ENCODE measurements around the gene DNER. TPM values are rescaled to one million over a fixed set of nuclear protein-coding genes. Genes with fewer than 3 reads are reported as not detected.

DNER gene
- total RNA-seq, 1 donor from 2014 or later: 1.3 TPM

DNA sequence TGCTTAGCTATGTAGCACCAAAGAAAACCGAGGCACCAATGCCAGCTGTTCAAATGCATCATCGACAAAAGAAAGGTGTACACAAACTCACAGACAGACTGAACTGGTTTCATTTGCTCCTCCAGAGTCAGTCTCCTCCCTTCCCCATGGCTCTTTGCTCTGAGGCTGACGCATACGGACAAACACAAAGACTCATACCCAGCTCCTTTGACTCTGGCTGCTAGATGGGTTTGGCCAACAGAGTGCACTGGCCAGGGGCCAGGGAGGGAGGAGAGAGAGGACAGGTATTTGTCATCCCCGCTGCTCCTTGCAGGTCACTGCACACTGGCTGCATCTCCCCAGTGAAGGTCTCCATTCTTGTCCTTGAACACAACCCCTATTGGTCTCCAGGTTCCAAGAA, 40.7 kb downstream of the DNER start:
- no peak for DNase-seq (ENCODE audit: low spot score)

DNA sequence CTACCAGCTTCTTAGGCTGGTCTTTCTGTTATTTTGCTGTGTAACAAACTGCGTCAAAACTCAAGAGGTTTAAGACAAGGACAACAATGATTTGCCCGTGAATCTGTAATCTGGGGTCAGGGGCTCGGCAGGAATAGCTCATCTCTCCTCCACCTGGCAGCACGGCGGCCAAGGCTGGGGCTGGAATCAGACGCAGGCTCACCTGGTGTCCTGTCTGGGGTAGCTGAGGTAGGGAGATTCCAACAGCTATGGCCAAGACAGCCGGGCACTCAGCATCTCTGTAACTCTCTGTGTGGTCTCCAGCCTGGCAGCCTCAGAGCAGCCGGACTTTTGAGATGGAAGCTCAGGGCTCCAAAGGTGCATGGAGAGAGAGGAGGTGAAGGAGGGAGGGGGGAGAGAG, 42.3 kb downstream of the DNER start:
- no peak for DNase-seq (ENCODE audit: low spot score)

GRCh38 chr2:229669841-229670240, 44.5 kb downstream of the DNER start:
- no peak for DNase-seq (ENCODE audit: low spot score)

- no peak for DNase-seq (ENCODE audit: low spot score)
Observed at GRCh38 chr2:229666811-229667210, 47.5 kb downstream of the DNER start.

GRCh38 chr2:229665158-229665557, 49.2 kb downstream of the DNER start:
- no peak for DNase-seq (ENCODE audit: low spot score)

DNA sequence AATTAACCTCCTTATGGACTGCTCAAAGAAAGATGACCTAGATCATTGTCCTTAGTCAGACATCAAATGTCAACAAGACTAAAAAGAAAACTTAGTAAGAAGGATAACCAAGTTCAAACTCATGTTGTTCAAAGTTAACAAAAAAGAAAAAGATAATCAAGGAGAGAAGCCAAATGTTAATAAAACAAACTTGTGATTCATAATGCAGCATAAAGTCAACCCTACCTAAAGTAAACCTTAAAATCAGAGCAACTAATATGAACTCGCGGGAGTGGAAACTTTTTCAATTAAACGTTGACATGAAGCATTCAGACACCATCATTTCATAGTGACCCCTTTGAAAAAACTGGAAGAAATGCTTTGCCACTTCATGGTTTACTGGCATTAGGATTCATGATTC, 52.9 kb downstream of the DNER start:
- DNase-seq (ENCODE audit: low spot score): no peak

DNA sequence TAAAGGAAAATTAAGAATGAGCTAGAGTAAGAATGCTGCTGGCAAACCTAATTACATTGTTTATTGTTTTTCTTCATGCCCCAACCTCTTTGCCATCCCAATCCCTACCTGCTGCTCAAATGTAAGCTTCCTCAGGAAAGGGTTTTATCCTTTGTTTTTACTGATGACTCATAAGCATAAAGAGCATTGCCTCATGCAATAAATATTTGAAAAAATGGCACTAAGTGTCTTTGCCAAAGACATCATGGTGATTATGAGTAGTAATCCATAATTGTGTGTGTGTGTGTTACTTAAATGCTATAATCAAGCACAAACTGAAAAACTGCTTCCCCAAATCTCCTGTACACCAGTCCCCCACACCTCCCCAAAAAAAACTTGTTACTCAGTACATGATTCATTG, 53.4 kb downstream of the DNER start:
- no peak for DNase-seq (ENCODE audit: low spot score)

DNA sequence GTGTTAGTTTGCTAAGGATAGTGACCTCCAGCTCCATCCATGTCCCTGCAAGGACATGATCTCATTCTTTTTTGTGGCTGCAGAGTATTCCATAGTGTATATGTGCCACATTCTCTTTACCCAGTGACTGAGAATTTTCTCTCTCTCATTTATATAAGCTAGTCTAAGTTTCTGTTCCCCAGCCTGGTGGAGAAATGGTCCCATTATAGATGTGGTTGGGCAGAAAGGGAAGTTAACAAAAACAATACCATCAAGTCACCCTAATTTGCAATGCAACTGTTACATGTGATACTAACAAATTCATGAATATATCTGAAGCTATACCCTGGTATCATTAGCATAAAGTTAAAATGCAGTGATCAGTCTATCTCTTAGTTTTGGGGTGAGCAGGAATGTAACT, 54.0 kb downstream of the DNER start:
- no peak for DNase-seq (ENCODE audit: low spot score)

DNA sequence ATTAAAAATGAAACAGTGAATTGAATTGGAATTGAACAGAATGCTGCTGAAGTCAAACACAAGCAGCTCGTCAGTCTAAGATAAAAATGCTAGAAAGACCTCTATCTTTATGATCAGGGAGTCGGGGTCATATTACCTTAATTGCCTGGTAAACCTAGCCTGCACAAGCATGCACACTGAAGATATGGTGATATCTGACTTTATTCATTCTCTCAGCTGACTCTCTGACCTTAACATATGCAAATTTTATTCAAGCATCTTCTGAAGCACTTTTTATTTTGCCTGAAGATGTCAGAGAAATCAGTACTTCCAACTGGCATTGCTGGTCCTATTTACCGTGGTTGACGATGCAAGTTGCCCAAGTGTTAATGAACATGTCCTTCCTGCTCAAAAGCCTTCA, 56.4 kb downstream of the DNER start:
- DNase-seq (ENCODE audit: low spot score): no peak

DNA sequence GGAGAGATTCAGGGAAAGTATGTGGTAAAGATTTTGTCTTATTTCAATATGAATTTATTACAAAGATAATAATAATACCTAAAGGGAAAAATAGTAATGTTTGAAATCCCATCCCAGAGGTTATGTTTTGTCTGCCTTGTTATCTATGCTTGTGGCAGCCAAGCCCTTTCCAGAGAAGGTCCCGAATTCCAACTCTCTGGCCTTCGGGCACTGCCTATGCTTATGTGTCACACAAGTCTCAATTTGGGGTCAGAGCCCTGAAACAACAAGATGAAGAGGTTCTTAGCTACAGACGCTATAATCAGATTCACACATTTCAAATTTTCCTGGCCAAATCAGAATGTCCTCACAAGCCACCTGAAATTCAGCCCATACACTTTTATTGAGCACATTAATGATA, 59.9 kb downstream of the DNER start:
- DNase-seq (ENCODE audit: low spot score): no peak

- DNase-seq (ENCODE audit: low spot score): no peak
Observed at GRCh38 chr2:229653531-229653930, 60.8 kb downstream of the DNER start.

GRCh38 chr2:229652796-229653195, 61.6 kb downstream of the DNER start:
- DNase-seq (ENCODE audit: low spot score): no peak

DNA sequence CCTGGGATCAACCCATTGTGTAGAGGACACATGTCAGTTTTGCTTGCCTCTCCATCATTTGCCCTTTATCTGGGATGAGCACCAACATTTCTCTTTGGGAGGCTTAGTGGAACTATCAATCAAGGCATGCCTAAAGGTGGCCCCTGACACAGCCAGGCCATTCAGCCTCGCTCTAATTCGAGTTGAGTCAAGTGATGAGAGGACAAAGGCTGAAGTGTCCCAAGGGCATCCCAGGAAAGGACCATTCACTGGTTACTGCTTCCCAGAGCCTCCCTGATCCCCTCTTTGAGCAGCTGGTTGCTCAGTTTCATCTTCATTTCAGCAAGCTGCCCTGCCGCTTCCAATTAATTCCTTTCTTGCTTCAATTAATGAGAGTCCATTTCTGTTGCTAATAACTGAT, 63.5 kb downstream of the DNER start:
- DNase-seq (ENCODE audit: low spot score): no peak

DNA sequence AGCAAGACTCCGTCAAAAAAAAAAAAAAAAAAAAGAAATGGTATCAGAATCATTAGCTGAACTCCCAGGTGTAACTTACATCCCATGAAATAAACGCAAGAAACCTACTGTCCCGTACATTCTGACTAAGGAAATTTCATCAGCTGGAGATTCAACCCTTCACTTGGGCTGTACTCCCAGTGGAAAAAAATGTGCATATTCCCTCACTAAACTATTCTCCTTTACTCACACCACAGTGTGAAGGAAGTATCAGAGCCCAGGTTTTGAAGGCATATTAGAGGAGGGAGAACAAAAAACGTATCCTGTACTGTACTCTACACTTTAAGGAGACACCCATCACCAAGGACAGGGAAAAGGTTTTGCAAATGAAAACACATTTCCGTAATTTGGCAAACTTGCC, 64.3 kb downstream of the DNER start:
- DNase-seq (ENCODE audit: low spot score): no peak

- DNase-seq (ENCODE audit: low spot score): no peak
Observed at GRCh38 chr2:229646186-229646723, 68.1 kb downstream of the DNER start.

- no peak for DNase-seq (ENCODE audit: low spot score)
Observed at GRCh38 chr2:229642371-229642770, 72.0 kb downstream of the DNER start.

- DNase-seq (ENCODE audit: low spot score): no peak
Observed at GRCh38 chr2:229641676-229642075, 72.7 kb downstream of the DNER start.

- DNase-seq (ENCODE audit: low spot score): no peak
Observed at GRCh38 chr2:229640636-229641035, 73.7 kb downstream of the DNER start.

DNA sequence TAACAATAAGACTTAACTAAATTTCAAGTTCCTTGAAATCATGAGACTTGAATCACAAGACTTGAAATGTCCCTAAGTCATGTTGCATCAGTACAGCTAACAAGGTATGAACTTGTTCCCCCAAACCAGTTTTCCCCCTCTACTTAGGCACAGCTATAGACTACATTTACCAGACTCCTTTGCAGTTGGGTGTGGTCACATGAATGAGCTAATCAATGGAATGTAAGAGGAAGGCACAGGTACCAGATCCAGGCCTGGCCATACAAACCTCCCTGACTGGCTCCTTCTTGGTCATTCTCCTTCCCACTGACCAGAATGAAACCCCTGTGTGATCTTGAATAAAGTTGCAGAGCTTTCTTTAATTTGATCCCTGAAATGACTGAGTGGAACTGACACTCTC, 77.8 kb downstream of the DNER start:
- DNase-seq (ENCODE audit: low spot score): no peak

GRCh38 chr2:229635371-229635680, 79.0 kb downstream of the DNER start:
- DNase-seq (ENCODE audit: low spot score): no peak

DNA sequence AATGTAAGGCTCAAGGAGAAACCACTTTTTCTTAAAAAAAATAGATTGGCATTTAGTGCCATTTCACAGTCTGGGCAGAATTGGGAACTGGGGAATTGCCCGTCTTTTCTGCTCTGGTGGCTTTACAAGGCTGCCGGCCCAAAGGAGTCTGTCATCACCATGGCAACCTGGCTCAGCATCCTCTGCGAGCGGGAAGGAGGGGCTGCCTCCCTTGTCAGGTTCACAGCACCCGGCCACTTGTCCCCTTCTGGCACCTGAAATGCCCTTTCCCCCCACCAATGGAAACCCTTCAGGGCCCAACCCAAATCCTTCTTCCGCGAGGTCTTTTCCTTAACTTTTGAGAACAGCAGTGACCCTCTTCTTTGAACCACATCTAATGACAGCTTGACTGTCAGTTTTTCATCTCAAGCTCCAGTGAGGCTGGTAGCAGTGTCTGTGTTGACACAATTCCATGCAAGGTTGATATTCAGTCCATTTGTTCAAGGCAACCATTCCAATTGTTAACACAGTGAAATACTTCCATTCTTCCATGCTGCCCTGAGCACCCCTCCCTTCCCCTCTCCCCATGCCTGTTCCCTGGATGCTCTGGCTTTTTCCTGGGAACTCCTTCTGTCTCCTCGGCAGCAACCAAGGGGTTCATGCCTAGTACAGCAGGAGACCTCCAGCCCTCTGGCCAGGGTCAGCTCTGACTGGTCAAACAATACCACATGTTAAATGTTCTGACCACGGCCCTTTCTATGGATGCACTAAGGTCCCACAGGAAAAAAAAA, 79.6 kb downstream of the DNER start:
- DNase-seq (ENCODE audit: low spot score): no peak

DNA sequence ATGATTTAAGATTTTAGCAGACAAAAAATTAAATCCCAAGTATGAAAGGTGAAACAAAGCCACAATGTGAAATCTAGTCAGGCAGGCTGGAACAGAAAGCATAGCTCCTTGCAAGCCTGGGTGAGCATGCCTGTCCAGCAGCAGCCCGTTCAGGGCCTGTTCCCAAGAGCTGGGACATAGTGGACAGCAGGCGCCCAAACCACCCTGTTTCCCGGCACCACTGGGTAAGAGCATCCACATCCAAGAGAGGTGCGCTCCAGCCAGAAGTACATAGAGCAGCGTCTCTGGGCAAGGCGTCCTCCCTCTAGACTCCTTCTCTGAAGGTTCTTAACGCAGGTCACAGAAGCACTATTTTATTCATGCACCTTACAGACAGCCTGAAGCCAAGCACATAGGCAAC, 80.8 kb downstream of the DNER start:
- no peak for DNase-seq (ENCODE audit: low spot score)

DNA sequence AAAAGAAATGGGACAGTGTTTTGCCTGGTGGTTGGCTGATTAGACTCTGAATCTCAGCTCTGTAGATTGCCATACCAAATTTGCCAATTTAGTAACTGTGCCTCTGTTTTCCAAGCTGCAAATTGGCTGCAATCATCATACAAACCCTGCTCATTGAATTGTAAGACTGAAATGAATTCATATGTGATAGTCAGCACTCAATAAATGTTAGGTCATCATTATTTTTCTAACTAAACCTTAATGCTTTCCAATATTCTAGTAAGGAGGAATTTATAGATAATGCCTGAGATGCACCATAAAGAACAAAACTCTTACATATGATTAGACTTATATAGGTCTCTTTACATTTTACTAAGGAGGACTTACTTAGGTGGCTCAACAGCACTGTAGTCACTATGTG, 85.3 kb downstream of the DNER start:
- no peak for DNase-seq (ENCODE audit: low spot score)

DNA sequence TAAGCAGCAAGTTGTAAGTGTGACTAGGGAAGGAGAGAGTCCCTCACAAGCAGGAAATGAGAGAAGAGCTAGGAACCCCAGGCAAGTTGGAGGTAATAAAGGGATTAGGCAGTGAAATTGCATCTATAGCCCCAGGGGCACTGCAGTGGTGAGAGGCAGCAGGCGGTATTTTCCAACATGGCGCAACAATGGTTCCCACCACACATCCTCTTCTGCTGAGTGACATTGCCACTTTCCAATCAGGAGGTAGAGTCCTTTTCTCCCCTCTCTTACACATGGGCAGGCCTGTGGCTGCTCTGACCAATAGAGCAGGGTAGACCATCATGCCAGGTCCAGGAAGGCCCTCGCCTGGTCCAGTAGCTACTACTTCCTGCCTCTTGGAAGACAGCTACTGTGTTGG, 86.6 kb downstream of the DNER start:
- DNase-seq (ENCODE audit: low spot score): no peak
